H1 (cell line): ENCODE results near the gene DCTPP1. TPM values are rescaled to one million over a fixed set of nuclear protein-coding genes. Genes with fewer than 3 reads are reported as not detected.

ENCODE experiments used
- CTCF ChIA-PET: fragments of 300-600 bp; sonication (Branson Sonifier 250); formaldehyde crosslinking; loops from one replicate; lab custom pipeline; 2021; ENCODE audit not compliant: partially characterized antibody; lab: Charles Lee
- POLR2A ChIA-PET: fragments of 300-600 bp; sonication (Branson Sonifier 250); formaldehyde crosslinking; loops from one replicate; lab custom pipeline; 2021; ENCODE audit warnings: inconsistent platforms; ENCODE audit not compliant: partially characterized antibody; lab: Charles Lee
- DNase-seq, 2 experiments: peaks; one replicate each; pipeline versions ENCODE4 v3.0.0 to v3.0.0-alpha.2; 2010 to 2022; ENCODE audit warnings: low spot score in 2 of 2, low read depth in 1 of 2, mixed read lengths in 1 of 2
- FAIRE-seq: peaks from 2 replicates; lab custom pipeline; 2011; peaks lifted over from hg19 to GRCh38; lab: Jason Lieb, UNC
- H2AFZ ChIP-seq: 2 replicates; pipeline ENCODE4 v1.8.1; 2012; ENCODE audit warnings: low read length, inconsistent platforms
- H2AK5ac ChIP-seq: 2 replicates; pipeline ENCODE4 v1.6.1; 2013; ENCODE audit warnings: low read depth, low read length
- H2BK120ac ChIP-seq: replicated peaks from 2 replicates; pipeline ENCODE3; 2013; ENCODE audit warnings: low read depth, low read length, inconsistent platforms
- H2BK12ac ChIP-seq: 2 replicates; pipeline ENCODE4 v1.6.1; 2013; ENCODE audit warnings: low read depth, low read length
- H2BK15ac ChIP-seq: 2 replicates; pipeline ENCODE4 v1.6.1; 2013; ENCODE audit warnings: low read length
- H2BK20ac ChIP-seq: 2 replicates; pipeline ENCODE4 v1.6.1; 2013; ENCODE audit warnings: low read length
- H2BK5ac ChIP-seq: 2 replicates; pipeline ENCODE4 v1.6.1; 2013; ENCODE audit warnings: low read depth, low read length
- H3K14ac ChIP-seq: 2 replicates; pipeline ENCODE4 v1.6.1; 2013; ENCODE audit warnings: inconsistent platforms; ENCODE audit not compliant: insufficient read length
- H3K18ac ChIP-seq: 2 replicates; pipeline ENCODE4 v1.6.1; 2013; ENCODE audit warnings: low read length; ENCODE audit errors: extremely low read depth
- H3K23ac ChIP-seq: 2 replicates; pipeline ENCODE4 v1.6.1; 2013; ENCODE audit warnings: inconsistent platforms; ENCODE audit not compliant: insufficient read length
- H3K23me2 ChIP-seq: 2 replicates; pipeline ENCODE4 v1.6.1; 2013; ENCODE audit warnings: low read depth, low read length
- H3K27ac ChIP-seq: 2 replicates; pipeline ENCODE4 v1.6.1; 2011; ENCODE audit warnings: low read depth, low read length, inconsistent platforms
- H3K27me3 ChIP-seq, 4 experiments: replicated peaks in 1 of 4; 1 replicate in 1 of 4; 2 replicates in 3 of 4; pipeline versions ENCODE4 v1.6.1 to v1.8.1; 2011 to 2013; ENCODE audit warnings: low read length in 3 of 4, mild to moderate bottlenecking in 3 of 4, inconsistent platforms in 2 of 4, mixed read lengths in 2 of 4, moderate library complexity in 1 of 4; ENCODE audit not compliant: control insufficient read depth in 3 of 4, insufficient read depth in 3 of 4; ENCODE audit errors: extremely low read depth in 1 of 4
- H3K36me3 ChIP-seq, 4 experiments: 2 replicates each; pipeline versions ENCODE4 v1.6.1 to v1.8.1; 2011 to 2013; ENCODE audit warnings: mild to moderate bottlenecking in 4 of 4, low read length in 3 of 4, moderate library complexity in 2 of 4, control low read depth in 1 of 4, inconsistent platforms in 1 of 4; ENCODE audit not compliant: insufficient read depth in 4 of 4, control insufficient read depth in 2 of 4
- H3K4ac ChIP-seq: replicated peaks from 2 replicates; pipeline ENCODE3; 2013; ENCODE audit warnings: low read length, low read depth, mixed read lengths, inconsistent platforms; ENCODE audit not compliant: insufficient read length
- H3K4me1 ChIP-seq, 4 experiments: replicated peaks in 1 of 4; 1 replicate in 1 of 4; 2 replicates in 3 of 4; pipeline versions ENCODE4 v1.6.1 to v1.8.1; 2011 to 2013; ENCODE audit warnings: low read length in 3 of 4, inconsistent platforms in 2 of 4, mixed read lengths in 1 of 4; ENCODE audit not compliant: insufficient read depth in 4 of 4, control insufficient read depth in 3 of 4
- H3K4me2 ChIP-seq, 2 experiments: 2 replicates each; pipeline versions ENCODE4 v1.6.1 to v1.8.1; 2011 to 2013; ENCODE audit warnings: low read depth in 2 of 2, low read length in 2 of 2, control low read depth in 1 of 2, inconsistent platforms in 1 of 2, mild to moderate bottlenecking in 1 of 2; ENCODE audit not compliant: insufficient read depth in 1 of 2
- H3K4me3 ChIP-seq, 4 experiments: fragments of 200-600, 300-600 bp in 1 of 4; sonication (generic), shearing (Covaris generic), sonication (Bioruptor Twin) in 1 of 4; 2 replicates each; pipeline versions ENCODE4 v1.5.1 to v1.8.1; 2011 to 2016; ENCODE audit warnings: low read length in 4 of 4, low read depth in 3 of 4, control low read depth in 2 of 4, inconsistent platforms in 2 of 4, mild to moderate bottlenecking in 2 of 4, mixed read lengths in 1 of 4, moderate library complexity in 1 of 4; ENCODE audit not compliant: insufficient read depth in 2 of 4; ENCODE audit errors: extremely low read depth in 1 of 4
- H3K56ac ChIP-seq: replicated peaks from 2 replicates; pipeline ENCODE3; 2013; ENCODE audit warnings: low read depth, mild to moderate bottlenecking, mixed read lengths, low read length, inconsistent platforms; ENCODE audit not compliant: insufficient read length
- H3K79me1 ChIP-seq: 2 replicates; pipeline ENCODE4 v1.6.1; 2013; ENCODE audit warnings: low read depth, low read length, control low read depth
- H3K79me2 ChIP-seq, 2 experiments: 2 replicates each; pipeline versions ENCODE4 v1.6.1 to v1.8.1; 2012 to 2013; ENCODE audit warnings: low read length in 2 of 2, mild to moderate bottlenecking in 2 of 2, inconsistent platforms in 1 of 2; ENCODE audit not compliant: insufficient read depth in 2 of 2, control insufficient read depth in 1 of 2
- H3K9ac ChIP-seq, 4 experiments: replicated peaks in 1 of 4; 1 replicate in 1 of 4; 2 replicates in 3 of 4; pipeline versions ENCODE4 v1.6.1 to v1.8.1; 2011 to 2013; ENCODE audit warnings: low read depth in 3 of 4, low read length in 3 of 4, control low read depth in 2 of 4, mild to moderate bottlenecking in 2 of 4, moderate library complexity in 2 of 4, inconsistent platforms in 1 of 4; ENCODE audit errors: extremely low read depth in 1 of 4
- H3K9me3 ChIP-seq, 2 experiments: 2 replicates each; pipeline versions ENCODE4 v1.6.1 to v1.8.1; 2012 to 2013; ENCODE audit warnings: mild to moderate bottlenecking in 2 of 2, moderate library complexity in 2 of 2, control low read depth in 1 of 2, inconsistent platforms in 1 of 2, low read depth in 1 of 2, low read length in 1 of 2, mixed read lengths in 1 of 2; ENCODE audit not compliant: insufficient read depth in 2 of 2
- H4K20me1 ChIP-seq, 2 experiments: replicated peaks in 1 of 2; 2 replicates each; pipeline versions ENCODE3 to v1.8.1; 2011 to 2013; ENCODE audit warnings: inconsistent platforms in 2 of 2, low read length in 2 of 2, mild to moderate bottlenecking in 1 of 2; ENCODE audit not compliant: insufficient read depth in 2 of 2, control insufficient read depth in 1 of 2
- H4K5ac ChIP-seq: 2 replicates; pipeline ENCODE4 v1.6.1; 2013; ENCODE audit warnings: low read length, low read depth, mixed read lengths, inconsistent platforms; ENCODE audit not compliant: insufficient read length
- H4K8ac ChIP-seq: 2 replicates; pipeline ENCODE4 v1.8.0; 2013; ENCODE audit warnings: mild to moderate bottlenecking, moderate library complexity, low read length, inconsistent platforms; ENCODE audit not compliant: insufficient read depth; ENCODE audit errors: extremely low read depth
- H4K91ac ChIP-seq: replicated peaks from 2 replicates; pipeline ENCODE3; 2013; ENCODE audit warnings: low read length, mixed read lengths, inconsistent platforms; ENCODE audit not compliant: insufficient read length
- EZH2 ChIP-seq: fragments of 200-600 bp; sonication (generic); IDR thresholded peaks from 2 replicates; pipeline ENCODE4 v1.7.1; 2012; ENCODE audit warnings: low read depth, mild to moderate bottlenecking, moderate library complexity, low read length, inconsistent platforms; ENCODE audit not compliant: severe bottlenecking
- HDAC6 ChIP-seq: IDR thresholded peaks from one replicate; pipeline ENCODE4 v1.7.1; 2012; ENCODE audit warnings: low read depth, mild to moderate bottlenecking, inconsistent platforms, low read length, moderate library complexity
- KDM5A ChIP-seq: fragments of 200-600 bp; IDR thresholded peaks from 2 replicates; pipeline ENCODE4 v1.7.1; 2012; ENCODE audit warnings: mild to moderate bottlenecking, low read length, inconsistent platforms, mixed read lengths
- PHF8 ChIP-seq: fragments of 200-600 bp; sonication (generic); conservative IDR thresholded peaks from 2 replicates; pipeline ENCODE4 v1.7.1; 2012; ENCODE audit warnings: low read depth, mild to moderate bottlenecking, inconsistent platforms, low read length, moderate library complexity
- RAD21 ChIP-seq, 2 experiments: IDR thresholded peaks in 1 of 2; conservative IDR thresholded peaks in 1 of 2; 2 replicates each; pipeline ENCODE4 v1.6.1; 2011; ENCODE audit warnings: low read depth in 2 of 2, low read length in 2 of 2, improper control_type of control experiment in 1 of 2, inconsistent platforms in 1 of 2, mild to moderate bottlenecking in 1 of 2, moderate library complexity in 1 of 2
- SP2 ChIP-seq: IDR thresholded peaks from 2 replicates; pipeline ENCODE4 v1.6.1; 2012; ENCODE audit warnings: mild to moderate bottlenecking, low read length, inconsistent platforms
- WGBS, 2 experiments: shearing (Covaris generic) in 1 of 2; methylation state at CpG; one replicate each; pipeline versions ENCODE4 v1.1.6 to v1.1.7; 2013 to 2015; ENCODE audit warnings: low lambda C conversion rate in 2 of 2, mixed read lengths in 2 of 2, inconsistent platforms in 1 of 2, low coverage in 1 of 2, missing lambda C conversion rate in 1 of 2; ENCODE audit not compliant: insufficient replicate concordance in 2 of 2, insufficient coverage in 1 of 2, insufficient read length in 1 of 2; ENCODE audit errors: extremely low coverage in 1 of 2, missing lambda C conversion rate in 1 of 2; 5-methylcytosine and 5-hydroxymethylcytosine counted together
- polyA plus RNA-seq, 7 experiments: library from polyadenylated mRNA; depleted of rRNA in 3 of 7; stranded (reverse) in 5 of 7; unstranded in 2 of 7; fragments of >200 nt in 5 of 7; fragments of 200-250 nt in 2 of 7; gene quantifications; 1 replicate in 5 of 7; 2 replicates in 1 of 7; 4 replicates in 1 of 7; pipeline versions ENCODE4 v1.2.1 to v1.2.3, GENCODE V29; 2011 to 2013; ENCODE audit warnings: missing spikeins in 2 of 7, mixed read lengths in 2 of 7
- total RNA-seq: library from RNA; stranded (reverse); fragmentation: NEBNext Ultra II Directional; extraction: Animal tissue kit (Norgen Biotek cat#: 25700); gene quantifications from 2 replicates; pipeline ENCODE4 v1.2.1, GENCODE V29; 2021

DCTPP1 gene
- total and polyA plus RNA-seq, 2 of the 8 experiments (the other 6 are each of a cell fraction or from before 2014, with no cell fraction given): 94.5 to 103 TPM

- H4K8ac ChIP-seq: no peak overlapping the region
- no peak overlapping the region for H2BK120ac ChIP-seq
- H3K79me2 ChIP-seq: peaks cover 0 to 12% of the 10 kb centered on the region in 2 experiments; a peak in 1 of 4 replicates
- no peak overlapping the region for H2BK12ac ChIP-seq
- no peak overlapping the region for H2BK15ac ChIP-seq
- H2AK5ac ChIP-seq: no peak overlapping the region
- no peak overlapping the region for H3K4me3 ChIP-seq
- no peak overlapping the region for H2AFZ ChIP-seq
- H3K4ac ChIP-seq: no peak overlapping the region
- WGBS, 2 experiments: 91% methylated on average over 2 of the region's 2 CpGs; no CpG with 5 or more reads in 1 of the 2 experiments
- no peak for DNase-seq
- CTCF ChIA-PET: interaction anchor here (1.0 to 1.4 kb wide), 2 partner anchors 13 to 186 kb away, joined by 3 to 4 read pairs; no protein-coding TSS in a partner anchor
- H3K79me1 ChIP-seq: peaks cover 9% of the 10 kb centered on the region
- no peak overlapping the region for H2BK20ac ChIP-seq
- peaks cover 0 to 13% (median 0%) of the 10 kb centered on the region in 4 experiments; a peak in 1 of 8 replicates for H3K36me3 ChIP-seq
- TF ChIP-seq KDM5A (no peak), SP2 (no peak), PHF8 (no peak), HDAC6 (no peak), RAD21 (IDR thresholded peaks at IDR 0.05 in 1 of 2, conservative IDR thresholded peaks at IDR 0.05 in 1 of 2; ENCODE audit: low read depth in 2 of 2, low read length in 2 of 2) (no peak), EZH2 (no peak)
- TF ChIP-seq, all 59 proteins: peak for 0
- peak overlapping the region in 1 of 2 experiments; percentile 89; a peak in 1 of 4 replicates for H3K4me2 ChIP-seq
- no peak overlapping the region for H3K27ac ChIP-seq
- H3K4me1 ChIP-seq: peaks cover 0 to 9% (median 6%) of the 10 kb centered on the region in 4 experiments; a peak in 5 of 7 replicates
- POLR2A ChIA-PET: interaction anchor here (1.1 kb wide), 1 partner anchor 9 kb away, joined by 3 read pairs; no protein-coding TSS in a partner anchor
- no peak overlapping the region for H3K23ac ChIP-seq
- peaks cover 0 to 4% (median 1%) of the 10 kb centered on the region in 4 experiments; a peak in 1 of 7 replicates for H3K27me3 ChIP-seq
- H4K5ac ChIP-seq: no peak overlapping the region
- no peak overlapping the region for H2BK5ac ChIP-seq
- peaks cover 6% of the 10 kb centered on the region for H3K23me2 ChIP-seq
- H3K9me3 ChIP-seq: no peaks in the 10 kb centered on the region
- no peak overlapping the region for H3K18ac ChIP-seq
- H3K14ac ChIP-seq: no peak overlapping the region
- FAIRE-seq: no peak
- H4K20me1 ChIP-seq: peaks cover 0 to 3% of the 10 kb centered on the region in 2 experiments
- H4K91ac ChIP-seq: no peak overlapping the region
- no peak overlapping the region for H3K9ac ChIP-seq
- no peak overlapping the region for H3K56ac ChIP-seq
Observed at GRCh38 chr16:30443631-30444030, 13.8 kb upstream of the DCTPP1 start.
